ENCODE results near the gene SETMAR. TPM values are rescaled to one million over a fixed set of nuclear protein-coding genes. Genes with fewer than 3 reads are reported as not detected.

SETMAR gene
- total RNA-seq (ENCODE audit: low replicate concordance): 11.6 and 16.7 TPM in 2 replicates

DNA sequence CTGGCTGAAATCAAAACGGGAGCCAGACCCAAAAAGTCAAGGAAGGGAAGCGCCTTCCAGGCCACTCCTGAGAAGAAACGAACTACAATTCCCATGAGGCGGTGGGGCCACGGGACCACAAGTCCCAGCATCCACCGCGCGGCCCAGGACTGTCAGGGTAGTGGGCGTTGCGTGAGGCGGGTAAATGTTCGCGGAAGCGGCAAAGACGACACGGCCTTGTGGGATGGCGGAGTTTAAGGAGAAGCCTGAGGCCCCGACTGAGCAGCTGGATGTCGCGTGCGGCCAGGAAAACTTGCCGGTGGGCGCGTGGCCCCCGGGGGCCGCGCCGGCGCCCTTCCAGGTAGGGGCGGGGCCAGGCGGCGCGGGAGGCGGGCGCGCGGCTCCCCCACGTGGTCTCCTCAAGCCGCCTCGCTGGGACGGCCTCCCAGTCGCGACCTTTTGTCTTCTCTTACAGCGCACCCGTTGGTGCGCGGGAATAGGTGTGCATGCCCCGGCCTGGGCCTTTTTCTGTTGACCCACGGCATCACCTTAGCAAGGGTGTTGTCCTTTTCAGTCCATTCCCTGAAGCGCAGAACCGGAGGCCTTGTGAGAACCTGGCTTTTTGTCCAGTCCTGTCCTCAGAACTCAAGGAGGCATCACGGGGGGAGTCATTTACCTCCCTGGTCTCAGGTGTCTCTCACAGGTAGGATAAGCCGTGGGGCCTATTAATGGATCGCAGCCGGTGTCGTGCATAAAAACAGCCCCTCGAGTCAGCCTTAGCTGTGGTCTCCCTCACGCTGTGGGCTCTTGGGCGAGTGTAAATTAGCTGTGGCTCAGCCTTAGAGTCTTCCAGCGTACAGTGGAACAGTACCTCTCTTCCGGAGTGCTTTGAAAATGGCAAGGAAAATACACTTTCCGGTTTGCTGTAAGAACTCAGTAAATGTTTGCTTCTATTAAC is at the start of gene SETMAR:
TSS of gene SETMAR (plus strand) at position 183 of the 937 bp plus-strand sequence. CDS start at position 185, 2 bp downstream.

Other genes with a start within 250 kb of the SETMAR start
- 42.2 and 45.2 TPM in 2 replicates for gene SUMF1, start 163.9 kb downstream of the SETMAR start, total RNA-seq (ENCODE audit: low replicate concordance)
- gene ITPR1, start 190.0 kb downstream of the SETMAR start, total RNA-seq (ENCODE audit: low replicate concordance): 24.7 and 42.9 TPM in 2 replicates

All from smooth muscle cell of the coronary artery (primary cell).